ENCODE results near the gene RPL10.

Gene RPL10

GRCh38 chrX:154450312-154450711 lies 52.1 kb downstream of the RPL10 start:
- DNase-seq: no peak

Measured in inflammatory macrophage (primary cell).